ENCODE measurements around the gene DOK3. TPM values are rescaled to one million over a fixed set of nuclear protein-coding genes. Genes with fewer than 3 reads are reported as not detected.

The DOK3 gene
- total RNA-seq, 1 experiment from 2014 or later = 8.0 TPM

DNA sequence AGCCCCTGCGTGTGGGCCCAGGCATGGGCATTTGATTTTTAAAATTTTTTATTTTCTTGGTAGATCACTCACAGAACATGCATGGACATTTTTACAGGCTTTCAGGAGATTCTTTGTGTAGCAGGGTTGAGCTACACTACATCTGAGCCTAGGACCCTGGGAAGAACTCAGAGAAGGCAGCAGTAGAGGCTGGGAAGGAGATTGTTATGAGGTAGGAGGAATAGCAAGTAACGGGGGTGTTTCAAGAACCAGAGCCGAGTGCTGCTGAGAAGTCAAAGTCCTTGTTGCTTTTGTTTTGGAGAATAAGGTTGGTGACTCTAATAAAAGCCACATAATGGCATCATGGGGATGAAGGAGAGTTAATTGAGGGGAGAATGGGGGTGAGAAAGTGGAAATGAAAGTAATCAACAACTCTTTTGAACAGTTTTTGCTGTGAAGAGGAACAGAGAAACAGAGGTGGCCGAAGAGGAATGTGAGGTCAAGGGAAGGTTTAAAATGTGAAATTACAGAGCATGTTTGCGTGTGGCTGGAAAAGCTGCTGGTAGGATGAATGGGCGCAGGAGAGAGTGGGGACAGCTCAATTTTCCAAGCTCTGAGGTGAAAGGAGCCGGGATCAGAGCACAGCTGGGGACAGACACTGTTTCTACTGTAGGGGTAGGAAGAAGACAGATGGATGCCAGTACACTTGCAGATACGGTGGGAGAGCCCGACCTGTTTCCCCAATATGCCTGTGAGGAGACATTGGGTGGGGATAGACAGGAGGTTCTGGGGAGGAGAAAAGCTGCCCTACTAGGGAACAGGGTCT lies 7.5 kb downstream of the DOK3 start:
- Histone ChIP-seq H3K4me1 (ENCODE audit: control insufficient read depth in 1 of 2, insufficient read depth in 2 of 2, low read length in 2 of 2) (peaks cover 8 to 21% of the 10 kb centered on the region in 2 experiments; a peak in 3 of 4 replicates), H3K4me2 (ENCODE audit: low read length) (no peak overlapping the region), H2AFZ (ENCODE audit: low read depth, low read length, poor library complexity, severe bottlenecking) (no peak overlapping the region), H4K20me1 (ENCODE audit: insufficient read depth) (no peaks in the 10 kb centered on the region), H3K27ac (ENCODE audit: low read depth, low read length) (no peak overlapping the region), H3K27me3 (ENCODE audit: insufficient read depth, low read length) (no peaks in the 10 kb centered on the region), H3K4me3 (replicated peaks in 1 of 2; ENCODE audit: low read depth in 1 of 2, low read length in 2 of 2) (no peak overlapping the region), H3K36me3 (ENCODE audit: control insufficient read depth in 1 of 2, insufficient read depth in 2 of 2, low read length in 2 of 2) (no peaks in the 10 kb centered on the region), H3K9me2 (ENCODE audit: insufficient read depth) (no peaks in the 10 kb centered on the region), H3K9me3 (ENCODE audit: control insufficient read depth in 1 of 2, insufficient read depth in 1 of 2, low read depth in 1 of 2, low read length in 2 of 2) (no peaks in the 10 kb centered on the region), H3K79me2 (ENCODE audit: insufficient read depth, low read length) (peaks cover 2% of the 10 kb centered on the region), H3K9ac (ENCODE audit: low read length) (no peak overlapping the region)
- ChIA-PET CTCF (interaction anchor here (0.8 to 2.0 kb wide), 8 partner anchors 10 to 388 kb away, joined by 3 to 17 read pairs (median 6); partner anchors contain the start of gene DDX41), POLR2A (no interaction called here), RAD21 (ENCODE audit: low non-redundant PET in 1 of 2, low total read pairs in 2 of 2, uncharacterized antibody in 2 of 2, unreplicated experiment in 2 of 2) (interaction anchor here in 1 of 2 experiments (1.8 kb wide), 1 partner anchor 112 kb away, joined by 5 read pairs; no protein-coding TSS in a partner anchor)
- ATAC-seq = no peak
- TF ChIP-seq YY1 (IDR thresholded peaks at IDR 0.05; ENCODE audit: extremely low read depth, insufficient replicate concordance, low read depth, low read length) (no peak), TCF7L2 (IDR thresholded peaks at IDR 0.05; ENCODE audit: borderline replicate concordance, extremely low read depth, insufficient read depth, insufficient read length) (no peak), RAD21 (IDR thresholded peaks at IDR 0.05; ENCODE audit: low read depth) (no peak), CEBPB (IDR thresholded peaks at IDR 0.05; ENCODE audit: low read depth) (no peak), ZNF274 (IDR thresholded peaks at IDR 0.05; ENCODE audit: low read depth, low read length) (no peak), JUND (IDR thresholded peaks at IDR 0.05) (no peak), CBX3 (IDR thresholded peaks at IDR 0.05; ENCODE audit: low read depth) (no peak), SP1 (IDR thresholded peaks at IDR 0.05; ENCODE audit: low read depth) (no peak), EGR1 (IDR thresholded peaks at IDR 0.05; ENCODE audit: low read depth) (no peak)
- TF ChIP-seq, protein P1, sequence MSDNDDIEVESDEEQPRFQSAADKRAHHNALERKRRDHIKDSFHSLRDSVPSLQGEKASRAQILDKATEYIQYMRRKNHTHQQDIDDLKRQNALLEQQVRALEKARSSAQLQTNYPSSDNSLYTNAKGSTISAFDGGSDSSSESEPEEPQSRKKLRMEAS (IDR thresholded peaks at IDR 0.05) = no peak
- no TSS peak for BruUV-seq (replicated peaks)
- DNase-seq (ENCODE audit: low read depth, low spot score) = no peak
- intact Hi-C loops (cut with micrococcal nuclease) = loop anchor here (1.0 to 5.0 kb wide), 3 partner anchors 112 to 387 kb away; partner anchors contain the start of genes PRELID1 and RAB24
